Psoas muscle (tissue), 8 donors: ENCODE data around the gene PPP2R5D. TPM values are rescaled to one million over a fixed set of nuclear protein-coding genes. Genes with fewer than 3 reads are reported as not detected.

Source experiments
- ATAC-seq, 4 donors: fragments of 200-7000 bp; cut with Tn5 transposase; one replicate each; pipeline ENCODE4 v1.9.1; 2020; ENCODE audit warnings: moderate library complexity in 3 of 4, mild to moderate bottlenecking in 2 of 4
- DNase-seq, 2 donors: peaks; one replicate each; pipeline ENCODE4 v3.0.0-alpha.2; 2020
- H3K27ac ChIP-seq: fragments of 200-600 bp; one replicate; pipeline ENCODE4 v1.8.0; 2022
- H3K27me3 ChIP-seq, 3 donors: fragments of 200-600 bp in 1 of 3; one replicate each; pipeline versions ENCODE4 v1.6.1 to v1.8.0; 2013 to 2022; ENCODE audit warnings: low read length in 2 of 3, mild to moderate bottlenecking in 2 of 3, moderate library complexity in 1 of 3; ENCODE audit not compliant: insufficient read depth in 3 of 3
- H3K36me3 ChIP-seq, 2 donors: fragments of 200-600 bp in 1 of 2; one replicate each; pipeline versions ENCODE4 v1.6.1 to v1.8.0; 2013 to 2022; ENCODE audit warnings: low read depth in 1 of 2, mild to moderate bottlenecking in 1 of 2, moderate library complexity in 1 of 2; ENCODE audit not compliant: insufficient read depth in 1 of 2
- H3K4me1 ChIP-seq: fragments of 200-600 bp; one replicate; pipeline ENCODE4 v1.8.0; 2022
- H3K4me3 ChIP-seq: fragments of 200-600 bp; one replicate; pipeline ENCODE4 v1.8.0; 2022; ENCODE audit warnings: mild to moderate bottlenecking
- H3K9me3 ChIP-seq: fragments of 200-600 bp; one replicate; pipeline ENCODE4 v1.8.0; 2022
- CTCF ChIP-seq: fragments of 200-600 bp; IDR thresholded peaks from one replicate; pipeline ENCODE4 v1.8.0; 2022; ENCODE audit warnings: antibody characterized with exemption
- WGBS, 3 donors: extraction: QIAGEN DNeasy Blood & Tissue Kit; methylation state at CpG; one replicate each; pipeline versions ENCODE4 v1.1.6 to v1.1.7; 2013; 5-methylcytosine and 5-hydroxymethylcytosine counted together
- intact Hi-C, 2 donors: fragments of 100-400 bp; cut with DNase I; formaldehyde crosslinking; loops; one replicate each; pipeline versions ENCODE4 v1.11.0 to v1.14.2; 2022
- polyA plus RNA-seq, 3 donors: library from polyadenylated mRNA; stranded (reverse); fragments of 200-250 nt; gene quantifications; one replicate each; pipeline ENCODE4 v1.2.3, GENCODE V29; 2013
- total RNA-seq, 4 donors: library from RNA; stranded (reverse); fragmentation: NEBNext Ultra II Directional in 2 of 4; extraction: Animal tissue kit (Norgen Biotek cat#: 25700) in 2 of 4; gene quantifications; one replicate each; pipeline versions ENCODE4 v1.2.1 to v1.2.4, GENCODE V29; 2021 to 2023
- donor health status: healthy with polysubstance abuse.
- donor health status: DM: no; HTN: no; CAD: no; lungs with moderate emphysema.
- donor health status: Bipolar disorder and iron deficiency.
- donor health status: healthy.
- donor health status: DM: yes; HTN: yes; CAD: no.
- donor health status: DM: no; HTN: no; CAD: no.
- donor health status: DM: no; HTN: no; CAD: no.
- donor health status: DM: yes; HTN: yes; CAD: no.

The PPP2R5D gene
- total and polyA plus RNA-seq, 7 donors: 25.6 to 46.7 (median 29.1) TPM

GRCh38 chr6:43060034-43060754 is 75.8 kb downstream of the PPP2R5D start:
- WGBS, 3 donors: 5 to 6% (median 5%) methylated on average over 15 of the region's 15 CpGs
- peak overlapping the region; percentile 85 for H3K4me3 ChIP-seq

DNA sequence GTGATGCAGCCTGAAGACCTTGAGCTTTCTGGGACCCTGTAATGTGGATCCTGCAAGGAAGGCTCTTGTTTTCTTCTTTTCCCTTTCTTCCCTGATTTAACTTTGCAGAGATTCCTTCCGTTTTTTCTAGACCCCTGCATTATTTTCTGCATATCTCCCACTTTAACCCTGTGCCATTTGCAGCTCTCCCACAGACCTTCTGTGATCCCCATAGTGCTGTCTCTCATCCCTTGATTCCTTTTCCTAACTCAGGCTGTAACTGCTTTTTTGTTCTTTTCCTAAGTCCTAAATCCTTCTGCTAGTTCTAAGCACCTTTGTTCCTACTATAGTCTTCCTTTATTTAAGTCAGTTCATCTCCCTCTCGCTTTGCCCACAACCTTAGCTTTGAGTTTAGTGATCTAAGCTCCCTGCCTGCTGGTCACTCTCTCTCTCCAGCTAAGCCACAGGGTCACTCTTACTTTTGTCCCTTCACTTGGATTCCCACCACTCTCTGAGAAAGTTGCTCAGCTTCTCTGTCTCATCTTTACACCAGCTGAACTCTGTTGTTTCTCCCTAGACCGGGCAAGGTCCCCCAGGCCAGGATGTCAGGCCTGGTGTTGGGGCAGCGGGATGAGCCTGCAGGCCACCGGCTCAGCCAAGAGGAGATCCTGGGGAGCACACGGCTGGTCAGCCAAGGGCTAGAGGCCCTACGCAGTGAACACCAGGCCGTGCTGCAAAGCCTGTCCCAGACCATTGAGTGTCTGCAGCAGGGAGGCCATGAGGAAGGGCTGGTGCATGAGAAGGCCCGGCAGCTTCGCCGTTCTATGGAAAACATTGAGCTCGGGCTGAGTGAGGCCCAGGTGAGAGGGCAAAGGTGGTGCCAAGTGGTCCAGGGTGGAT is 76.6 kb downstream of the PPP2R5D start:
- WGBS, 3 donors: 83 to 88% (median 87%) methylated on average over 12 of the region's 12 CpGs
- peak overlapping the region; percentile 85 for H3K4me3 ChIP-seq
- H3K27me3 ChIP-seq: no peaks in the 10 kb centered on the region
- no peak for ATAC-seq
- H3K9me3 ChIP-seq: no peaks in the 10 kb centered on the region
- H3K36me3 ChIP-seq: peaks cover 0 to 66% of the 10 kb centered on the region in 2 donors
- DNase-seq: no peak
- intact Hi-C loops: loop anchor here in 1 of 2 donors (2.0 kb wide), 1 partner anchor 48 kb away; the partner anchor contains the start of gene MEA1
- no peak for TF ChIP-seq CTCF
- H3K4me1 ChIP-seq: peaks cover 18% of the 10 kb centered on the region
- no peak overlapping the region for H3K27ac ChIP-seq

More at GRCh38 chr6:43060034-43060754, 75.8 kb downstream of the PPP2R5D start:
- Histone ChIP-seq H3K4me1 (peaks cover 18% of the 10 kb centered on the region), H3K27me3 (no peaks in the 10 kb centered on the region), H3K27ac (peak overlapping the region; percentile 92), H3K9me3 (no peaks in the 10 kb centered on the region), H3K36me3 (peaks cover 0 to 66% of the 10 kb centered on the region in 2 donors)
- intact Hi-C loops: loop anchor here in 1 of 2 donors (2.0 kb wide), 1 partner anchor 47 kb away; the partner anchor contains the start of gene MEA1
- DNase-seq: no peak
- no peak for TF ChIP-seq CTCF
- peak in 3 of 4 donors; percentile 5 to 15 (median 15) for ATAC-seq

- intact Hi-C loops: loop anchor here in 1 of 2 donors (2.0 kb wide), 1 partner anchor 49 kb away; the partner anchor contains the start of gene MEA1
- H3K4me3 ChIP-seq: no peak overlapping the region
- ATAC-seq (no peak), DNase-seq (no peak)
- H3K27ac ChIP-seq: no peak overlapping the region
- H3K27me3 ChIP-seq: no peaks in the 10 kb centered on the region
- TF ChIP-seq CTCF: no peak
- peaks cover 18% of the 10 kb centered on the region for H3K4me1 ChIP-seq
- H3K36me3 ChIP-seq: peaks cover 0 to 66% of the 10 kb centered on the region in 2 donors
- WGBS, 3 donors: 79 to 83% (median 82%) methylated on average over 2 of the region's 2 CpGs
- no peaks in the 10 kb centered on the region for H3K9me3 ChIP-seq
Measured at GRCh38 chr6:43061861-43062260, 77.5 kb downstream of the PPP2R5D start.

Other genes with a start within 250 kb of the PPP2R5D start
- 10 to 100 TPM; 17.0 to 26.9 (median 18.9) TPM for gene TBCC, start 238.5 kb upstream of the PPP2R5D start, total RNA-seq
- 10 to 100 TPM; 13.1 to 41.3 (median 29.8) TPM for gene TBCC, start 238.5 kb upstream of the PPP2R5D start, polyA plus RNA-seq
- gene BICRAL, start 202.5 kb upstream of the PPP2R5D start, total RNA-seq: 10 to 100 TPM in 2 of 4 donors, 1 to 10 TPM in 2; 6.2 to 12.2 (median 10.5) TPM
- gene BICRAL, start 202.5 kb upstream of the PPP2R5D start, polyA plus RNA-seq: 1 to 10 TPM; 2.8 to 5.0 (median 2.9) TPM
- gene RPL7L1, start 105.0 kb upstream of the PPP2R5D start, total RNA-seq: 10 to 100 TPM; 50.7 to 70.4 (median 62.9) TPM
- gene RPL7L1, start 105.0 kb upstream of the PPP2R5D start, polyA plus RNA-seq: 100 to 1,000 TPM in 1 of 3 donors, 10 to 100 TPM in 2; 35.5 to 107 (median 90.6) TPM
- not detected for gene PTCRA, start 68.5 kb upstream of the PPP2R5D start, total RNA-seq
- gene PTCRA, start 68.5 kb upstream of the PPP2R5D start, polyA plus RNA-seq: under 1 TPM in 1 of 3 donors, not detected in 2; 0.09 TPM
- 10 to 100 TPM in 2 of 4 donors, 1 to 10 TPM in 2; 6.8 to 11.9 (median 9.5) TPM for gene CNPY3, start 55.1 kb upstream of the PPP2R5D start, total RNA-seq
- gene CNPY3, start 55.1 kb upstream of the PPP2R5D start, polyA plus RNA-seq: 10 to 100 TPM in 2 of 3 donors, 1 to 10 TPM in 1; 5.7 to 13.7 (median 10.8) TPM
- under 1 TPM in 3 of 4 donors, not detected in 1; 0.34 to 0.74 (median 0.43) TPM for gene GNMT, start 23.8 kb upstream of the PPP2R5D start, total RNA-seq
- under 1 TPM; 0.09 to 0.21 (median 0.12) TPM for gene GNMT, start 23.8 kb upstream of the PPP2R5D start, polyA plus RNA-seq
- gene PEX6, start 5.4 kb upstream of the PPP2R5D start, total RNA-seq: 10 to 100 TPM; 15.4 to 37.4 (median 25.8) TPM
- gene PEX6, start 5.4 kb upstream of the PPP2R5D start, polyA plus RNA-seq: 10 to 100 TPM; 12.0 to 37.8 (median 16.5) TPM
- 10 to 100 TPM; 20.3 to 27.5 (median 26.9) TPM for gene MEA1, start 29.4 kb downstream of the PPP2R5D start, total RNA-seq
- 10 to 100 TPM; 42.5 to 95.2 (median 48.6) TPM for gene MEA1, start 29.4 kb downstream of the PPP2R5D start, polyA plus RNA-seq
- 100 to 1,000 TPM in 2 of 4 donors, 10 to 100 TPM in 2; 75.2 to 115 (median 99.1) TPM for gene KLHDC3, start 29.7 kb downstream of the PPP2R5D start, total RNA-seq
- 100 to 1,000 TPM in 1 of 3 donors, 10 to 100 TPM in 2; 61.7 to 198 (median 97.1) TPM for gene KLHDC3, start 29.7 kb downstream of the PPP2R5D start, polyA plus RNA-seq
- 10 to 100 TPM; 31.0 to 47.3 (median 37.5) TPM for gene RRP36, start 37.1 kb downstream of the PPP2R5D start, total RNA-seq
- 10 to 100 TPM; 39.7 to 70.5 (median 68.2) TPM for gene RRP36, start 37.1 kb downstream of the PPP2R5D start, polyA plus RNA-seq
- 10 to 100 TPM in 3 of 4 donors, 1 to 10 TPM in 1; 9.3 to 23.4 (median 20.1) TPM for gene CUL7, start 69.3 kb downstream of the PPP2R5D start, total RNA-seq
- 10 to 100 TPM in 1 of 3 donors, 1 to 10 TPM in 2; 6.0 to 11.5 (median 6.5) TPM for gene CUL7, start 69.3 kb downstream of the PPP2R5D start, polyA plus RNA-seq
- gene MRPL2, start 74.9 kb downstream of the PPP2R5D start, total RNA-seq: 100 to 1,000 TPM in 1 of 4 donors, 10 to 100 TPM in 3; 61.3 to 138 (median 94.5) TPM
- 100 to 1,000 TPM in 1 of 3 donors, 10 to 100 TPM in 2; 91.1 to 139 (median 91.2) TPM for gene MRPL2, start 74.9 kb downstream of the PPP2R5D start, polyA plus RNA-seq
- 10 to 100 TPM; 13.0 to 20.9 (median 15.0) TPM for gene KLC4, start 75.1 kb downstream of the PPP2R5D start, total RNA-seq
- gene KLC4, start 75.1 kb downstream of the PPP2R5D start, polyA plus RNA-seq: 10 to 100 TPM; 12.2 to 17.2 (median 13.2) TPM
- 1 to 10 TPM in 2 of 4 donors, under 1 TPM in 2; 0.61 to 1.6 (median 1.1) TPM for gene PTK7, start 91.7 kb downstream of the PPP2R5D start, total RNA-seq
- under 1 TPM; 0.17 to 0.90 (median 0.23) TPM for gene PTK7, start 91.7 kb downstream of the PPP2R5D start, polyA plus RNA-seq
- 10 to 100 TPM; 36.4 to 46.6 (median 40.1) TPM for gene SRF, start 186.7 kb downstream of the PPP2R5D start, total RNA-seq
- 10 to 100 TPM; 26.3 to 57.7 (median 34.7) TPM for gene SRF, start 186.7 kb downstream of the PPP2R5D start, polyA plus RNA-seq
- gene CUL9, start 197.6 kb downstream of the PPP2R5D start, total RNA-seq: 10 to 100 TPM in 2 of 4 donors, 1 to 10 TPM in 2; 6.5 to 10.9 (median 9.6) TPM
- gene CUL9, start 197.6 kb downstream of the PPP2R5D start, polyA plus RNA-seq: 10 to 100 TPM in 2 of 3 donors, 1 to 10 TPM in 1; 6.3 to 10.8 (median 10.7) TPM
- gene DNPH1, start 244.9 kb downstream of the PPP2R5D start, total RNA-seq: 10 to 100 TPM; 20.7 to 61.9 (median 37.2) TPM
- gene DNPH1, start 244.9 kb downstream of the PPP2R5D start, polyA plus RNA-seq: 10 to 100 TPM; 52.5 to 83.6 (median 55.9) TPM